Activated T-cell treated with anti-CD3 and anti-CD28 coated beads, Interleukin-2, amount 50 U/mL, for 4 hours (primary cell): ENCODE measurements around the gene RARRES2. TPM values are rescaled to one million over a fixed set of nuclear protein-coding genes. Genes with fewer than 3 reads are reported as not detected.
"Not testable (repeated sequence)": the region's sequence is repeated elsewhere in the genome, so short reads cannot be mapped to it uniquely, and the experiment has no call there.

Experiments used
- ATAC-seq, 2 donors: fragments of 200-7000 bp; cut with Tn5 transposase; one replicate each; pipeline ENCODE4 v1.10.0; 2021
- DNase-seq: peaks from one replicate; pipeline ENCODE4 v3.0.0-alpha.2; 2020
- H3K27me3 Mint-ChIP-seq: one replicate; pipeline ENCODE4 v1.8.0; 2021; ENCODE audit warnings: low read depth, mixed read lengths
- H3K36me3 Mint-ChIP-seq: one replicate; pipeline ENCODE4 v1.8.0; 2022; ENCODE audit warnings: mixed read lengths; ENCODE audit not compliant: insufficient read depth
- H3K4me1 Mint-ChIP-seq: one replicate; pipeline ENCODE4 v1.8.0; 2021; ENCODE audit warnings: low read depth, mixed read lengths
- H3K4me3 Mint-ChIP-seq: one replicate; pipeline ENCODE4 v1.8.0; 2021; ENCODE audit warnings: mild to moderate bottlenecking, moderate library complexity, mixed read lengths
- H3K9me3 Mint-ChIP-seq: one replicate; pipeline ENCODE4 v1.8.0; 2021; ENCODE audit warnings: mixed read lengths
- total RNA-seq, 3 donors: library from RNA; stranded (reverse); gene quantifications; one replicate each; pipeline ENCODE4 v1.2.1, GENCODE V29; 2021

RARRES2 gene
- total RNA-seq, 3 donors from 2014 or later: 1.2 to 1.4 (median 1.3) TPM

GRCh38 chr7:150302908-150303310 is 38.5 kb downstream of the RARRES2 start:
- H3K4me3 Mint-ChIP-seq, H3K36me3 Mint-ChIP-seq, ATAC-seq, DNase-seq, H3K27me3 Mint-ChIP-seq, H3K4me1 Mint-ChIP-seq, H3K9me3 Mint-ChIP-seq: not testable (repeated sequence)

GRCh38 chr7:150297978-150298377 is 43.5 kb downstream of the RARRES2 start:
- not testable (repeated sequence) for H3K9me3 Mint-ChIP-seq, H3K36me3 Mint-ChIP-seq, H3K4me3 Mint-ChIP-seq, H3K27me3 Mint-ChIP-seq, DNase-seq, H3K4me1 Mint-ChIP-seq, ATAC-seq

DNA sequence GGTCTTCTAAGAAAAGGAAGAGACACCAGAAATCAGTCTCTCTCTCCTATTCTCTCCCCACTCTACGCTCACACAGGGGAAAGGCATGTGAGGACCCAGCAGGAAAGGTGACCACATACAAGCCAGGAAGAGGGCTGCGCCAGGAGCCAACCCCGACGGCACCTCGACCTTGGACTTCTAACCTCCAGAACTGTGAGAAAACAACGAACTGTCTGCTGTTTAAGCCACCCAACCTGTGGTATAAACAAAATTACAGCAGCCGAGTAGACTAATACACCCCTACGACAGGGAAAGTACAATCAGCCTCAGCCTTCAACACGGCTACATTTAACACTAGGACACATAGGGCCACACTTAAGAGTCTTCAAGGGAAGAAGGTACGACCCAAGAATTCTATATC is 44.6 kb downstream of the RARRES2 start:
- not testable (repeated sequence) for ATAC-seq, H3K36me3 Mint-ChIP-seq, DNase-seq, H3K9me3 Mint-ChIP-seq, H3K4me3 Mint-ChIP-seq, H3K27me3 Mint-ChIP-seq, H3K4me1 Mint-ChIP-seq

DNA sequence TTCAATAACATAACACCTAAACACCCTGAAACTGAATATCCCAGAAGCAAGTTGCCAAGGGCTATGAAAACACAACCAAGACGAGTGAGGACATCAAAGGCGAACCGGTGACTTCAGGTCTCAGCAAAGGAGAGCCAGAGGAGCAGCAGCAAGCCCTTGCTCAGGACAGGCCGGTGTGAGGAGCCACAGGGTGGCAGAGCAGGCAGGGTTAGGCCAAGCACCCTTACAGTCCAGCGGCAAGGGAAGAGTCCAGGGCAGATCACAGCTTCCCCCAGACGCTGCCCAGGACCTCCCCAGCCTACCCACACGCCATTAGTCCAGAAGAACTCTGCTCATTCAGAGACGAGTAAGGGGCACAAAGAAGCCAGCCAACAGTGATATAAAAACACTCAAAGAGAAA is 45.8 kb downstream of the RARRES2 start:
- not testable (repeated sequence) for H3K4me1 Mint-ChIP-seq, H3K9me3 Mint-ChIP-seq, ATAC-seq, DNase-seq, H3K27me3 Mint-ChIP-seq, H3K4me3 Mint-ChIP-seq, H3K36me3 Mint-ChIP-seq

DNA sequence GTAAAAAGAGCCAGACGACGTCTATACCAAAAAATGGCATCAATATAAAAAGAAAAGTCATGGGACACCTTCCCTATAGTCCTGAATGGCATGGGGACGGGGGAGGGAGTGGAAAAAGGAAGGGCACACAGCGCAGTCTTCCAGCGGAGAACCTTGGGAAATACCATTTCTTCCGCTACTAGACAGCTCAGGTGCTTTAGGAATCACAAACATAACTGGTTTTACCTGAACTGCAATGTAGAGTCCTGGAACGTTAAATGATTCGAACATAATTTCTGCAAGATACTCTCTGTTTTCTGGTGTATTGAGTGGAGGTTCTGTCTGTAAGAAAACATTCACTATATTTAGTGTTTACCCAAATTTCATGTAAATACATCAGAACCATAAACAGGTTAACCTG is 46.4 kb downstream of the RARRES2 start:
- ATAC-seq, H3K4me3 Mint-ChIP-seq, H3K9me3 Mint-ChIP-seq, H3K4me1 Mint-ChIP-seq, H3K27me3 Mint-ChIP-seq, DNase-seq, H3K36me3 Mint-ChIP-seq: not testable (repeated sequence)

- H3K4me1 Mint-ChIP-seq, H3K27me3 Mint-ChIP-seq, H3K36me3 Mint-ChIP-seq, H3K4me3 Mint-ChIP-seq, ATAC-seq, H3K9me3 Mint-ChIP-seq, DNase-seq: not testable (repeated sequence)
Observed at GRCh38 chr7:150290317-150290716, 51.1 kb downstream of the RARRES2 start.

- H3K36me3 Mint-ChIP-seq, ATAC-seq, H3K27me3 Mint-ChIP-seq, DNase-seq, H3K4me3 Mint-ChIP-seq, H3K4me1 Mint-ChIP-seq, H3K9me3 Mint-ChIP-seq: not testable (repeated sequence)
Observed at GRCh38 chr7:150288816-150289215, 52.6 kb downstream of the RARRES2 start.

Other genes starting within 250 kb of the RARRES2 start
- 10 to 100 TPM; 24.5 to 29.4 (median 26.1) TPM for gene LRRC61, start 18.3 kb downstream of the RARRES2 start, total RNA-seq
- gene ACTR3C, start 18.1 kb downstream of the RARRES2 start, total RNA-seq: 1 to 10 TPM; 5.1 to 7.0 (median 5.5) TPM
- gene REPIN1, start 27.2 kb upstream of the RARRES2 start, total RNA-seq: 10 to 100 TPM; 54.7 to 68.4 (median 62.6) TPM
- gene ZNF775, start 37.7 kb upstream of the RARRES2 start, total RNA-seq: 1 to 10 TPM; 3.4 to 4.5 (median 4.2) TPM
- 1 to 10 TPM; 3.5 to 4.0 (median 3.6) TPM for gene GIMAP8, start 109.0 kb upstream of the RARRES2 start, total RNA-seq
- 10 to 100 TPM; 23.9 to 28.3 (median 25.0) TPM for gene GIMAP7, start 173.2 kb upstream of the RARRES2 start, total RNA-seq
- 10 to 100 TPM; 10.1 to 11.1 (median 11.1) TPM for gene GIMAP4, start 225.8 kb upstream of the RARRES2 start, total RNA-seq